Liver (tissue), 9 donors: ENCODE data around the gene HAND2. TPM values are rescaled to one million over a fixed set of nuclear protein-coding genes. Genes with fewer than 3 reads are reported as not detected.

Source experiments
- DNase-seq: peaks from one replicate; pipeline ENCODE4 v3.0.0-alpha.2; 2017; ENCODE audit warnings: low spot score
- H3K27ac ChIP-seq, 2 donors: one replicate each; pipeline ENCODE4 v1.7.0; 2013; ENCODE audit warnings: inconsistent platforms in 2 of 2, low read length in 2 of 2, control low read depth in 1 of 2, low read depth in 1 of 2, mild to moderate bottlenecking in 1 of 2
- H3K27me3 ChIP-seq, 4 donors: one replicate each; pipeline versions ENCODE4 v1.6.1 to v1.7.0; 2013; ENCODE audit warnings: low read length in 3 of 4, inconsistent platforms in 1 of 4, mild to moderate bottlenecking in 1 of 4, moderate library complexity in 1 of 4; ENCODE audit not compliant: control insufficient read depth in 4 of 4, insufficient read depth in 4 of 4
- H3K36me3 ChIP-seq, 4 donors: one replicate each; pipeline versions ENCODE4 v1.6.1 to v1.7.0; 2013; ENCODE audit warnings: low read length in 3 of 4, mild to moderate bottlenecking in 3 of 4, low read depth in 1 of 4, moderate library complexity in 1 of 4; ENCODE audit not compliant: control insufficient read depth in 4 of 4, insufficient read depth in 3 of 4
- H3K4me1 ChIP-seq, 4 donors: one replicate each; pipeline versions ENCODE4 v1.6.1 to v1.7.0; 2013; ENCODE audit warnings: low read length in 3 of 4, mild to moderate bottlenecking in 3 of 4, moderate library complexity in 1 of 4; ENCODE audit not compliant: control insufficient read depth in 4 of 4, insufficient read depth in 4 of 4
- H3K4me3 ChIP-seq, 3 donors: one replicate each; pipeline versions ENCODE4 v1.6.1 to v1.7.0; 2013; ENCODE audit warnings: low read length in 3 of 3, control low read depth in 1 of 3, low read depth in 1 of 3, mild to moderate bottlenecking in 1 of 3
- H3K9ac ChIP-seq, 2 donors: one replicate each; pipeline ENCODE4 v1.7.0; 2013; ENCODE audit warnings: low read length in 2 of 2, mild to moderate bottlenecking in 2 of 2, moderate library complexity in 2 of 2, control low read depth in 1 of 2, low read depth in 1 of 2
- H3K9me3 ChIP-seq, 4 donors: one replicate each; pipeline versions ENCODE4 v1.6.1 to v1.7.0; 2013; ENCODE audit warnings: low read length in 3 of 4; ENCODE audit not compliant: control insufficient read depth in 4 of 4
- ATF3 ChIP-seq: IDR thresholded peaks from 2 replicates; pipeline ENCODE4 v1.6.1; 2016; ENCODE audit warnings: antibody characterized with exemption
- CTCF ChIP-seq: fragments of 150-350 bp; IDR thresholded peaks from 2 replicates; pipeline ENCODE4 v1.5.1; 2017; ENCODE audit warnings: improper control_type of control experiment, low read depth, low read length; ENCODE audit not compliant: missing input control
- EGR1 ChIP-seq, 2 donors: IDR thresholded peaks; 2 replicates each; pipeline ENCODE4 v1.6.1; 2016 to 2018; ENCODE audit warnings: antibody characterized with exemption in 2 of 2, low read depth in 2 of 2
- FOXA1 ChIP-seq: IDR thresholded peaks from 2 replicates; pipeline ENCODE4 v1.6.1; 2016; ENCODE audit warnings: antibody characterized with exemption
- FOXA2 ChIP-seq: IDR thresholded peaks from 2 replicates; pipeline ENCODE4 v1.6.1; 2016; ENCODE audit warnings: antibody characterized with exemption
- GABPA ChIP-seq, 2 donors: IDR thresholded peaks in 1 of 2; conservative IDR thresholded peaks in 1 of 2; 2 replicates each; pipeline ENCODE4 v1.6.1; 2016; ENCODE audit warnings: antibody characterized with exemption in 2 of 2, mild to moderate bottlenecking in 1 of 2, moderate library complexity in 1 of 2
- HNF4A ChIP-seq, 2 donors: conservative IDR thresholded peaks; 2 replicates each; pipeline ENCODE4 v1.6.1; 2016; ENCODE audit warnings: antibody characterized with exemption in 2 of 2, mild to moderate bottlenecking in 2 of 2
- HNF4G ChIP-seq: IDR thresholded peaks from 2 replicates; pipeline ENCODE4 v1.6.1; 2016; ENCODE audit warnings: antibody characterized with exemption
- JUND ChIP-seq, 2 donors: IDR thresholded peaks; 2 replicates each; pipeline ENCODE4 v1.6.1; 2016; ENCODE audit warnings: antibody characterized with exemption in 2 of 2
- MAX ChIP-seq: IDR thresholded peaks from 2 replicates; pipeline ENCODE4 v1.6.1; 2016; ENCODE audit warnings: antibody characterized with exemption
- NR2F2 ChIP-seq: IDR thresholded peaks from 2 replicates; pipeline ENCODE4 v1.6.1; 2016; ENCODE audit warnings: antibody characterized with exemption
- RAD21 ChIP-seq, 2 donors: IDR thresholded peaks; 2 replicates each; pipeline ENCODE4 v1.6.1; 2016; ENCODE audit warnings: antibody characterized with exemption in 2 of 2, mild to moderate bottlenecking in 2 of 2
- REST ChIP-seq: IDR thresholded peaks from 2 replicates; pipeline ENCODE4 v1.6.1; 2016; ENCODE audit warnings: antibody characterized with exemption, mild to moderate bottlenecking
- RXRA ChIP-seq, 2 donors: IDR thresholded peaks; 2 replicates each; pipeline ENCODE4 v1.6.1; 2017 to 2018; ENCODE audit warnings: antibody characterized with exemption in 2 of 2, mild to moderate bottlenecking in 1 of 2
- SP1 ChIP-seq: IDR thresholded peaks from 2 replicates; pipeline ENCODE4 v1.6.1; 2018; ENCODE audit warnings: antibody characterized with exemption, mild to moderate bottlenecking
- TAF1 ChIP-seq: conservative IDR thresholded peaks from 2 replicates; pipeline ENCODE4 v1.6.1; 2016; ENCODE audit warnings: antibody characterized with exemption, mild to moderate bottlenecking
- YY1 ChIP-seq: IDR thresholded peaks from 2 replicates; pipeline ENCODE4 v1.6.1; 2016; ENCODE audit warnings: antibody characterized with exemption, mild to moderate bottlenecking
- ZBTB33 ChIP-seq: IDR thresholded peaks from 2 replicates; pipeline ENCODE4 v1.6.1; 2016; ENCODE audit warnings: antibody characterized with exemption
- WGBS: extraction: QIAGEN DNeasy Blood & Tissue Kit; methylation state at CpG from one replicate; pipeline ENCODE4 v1.1.7; 2013; 5-methylcytosine and 5-hydroxymethylcytosine counted together
- polyA plus RNA-seq, 2 donors: library from polyadenylated mRNA; stranded (reverse) in 1 of 2; unstranded in 1 of 2; fragments of 200-250 nt in 1 of 2; fragments of >200 nt in 1 of 2; fragmentation: Nextera tagmentation in 1 of 2; extraction: Ambion mirVana in 1 of 2; gene quantifications; one replicate each; pipeline versions ENCODE4 v1.2.1 to v1.2.3, GENCODE V29; 2013 to 2015
- total RNA-seq, 2 donors: library from RNA; depleted of rRNA; stranded (reverse); fragments of >200 nt; gene quantifications; one replicate each; pipeline ENCODE4 v1.2.3, GENCODE V29; 2014
- donor health status: healthy.
- donor health status: healthy.
- donor health status: healthy.
- donor health status: healthy.
- donor health status: healthy.

Gene HAND2
- total and polyA plus RNA-seq, 4 donors: 2.1 to 4.7 (median 3.7) TPM

GRCh38 chr4:173522951-173523395, 7.1 kb downstream of the HAND2 start:
- H3K4me3 ChIP-seq: peak overlapping the region in 1 of 3 donors; percentile 34

More at GRCh38 chr4:173522951-173523395, 7.1 kb downstream of the HAND2 start:
- H3K27me3 ChIP-seq: peaks cover 6 to 36% (median 19%) of the 10 kb centered on the region in 4 donors
- peaks cover 6 to 20% (median 13%) of the 10 kb centered on the region in 4 donors for H3K4me1 ChIP-seq
- no peaks in the 10 kb centered on the region for H3K9me3 ChIP-seq
- no peak for DNase-seq
- TF ChIP-seq TAF1: no peak
- TF ChIP-seq ATF3: no peak
- TF ChIP-seq YY1: no peak
- TF ChIP-seq ZBTB33: no peak
- TF ChIP-seq GABPA (IDR thresholded peaks at IDR 0.05 in 1 of 2, conservative IDR thresholded peaks at IDR 0.05 in 1 of 2): no peak
- no peak for TF ChIP-seq EGR1 (IDR thresholded peaks at IDR 0.05; ENCODE audit: low read depth in 2 of 2)
- TF ChIP-seq RAD21 (IDR thresholded peaks at IDR 0.05): no peak
- TF ChIP-seq FOXA1: no peak
- no peak for TF ChIP-seq REST
- no peak for TF ChIP-seq JUND (IDR thresholded peaks at IDR 0.05)
- TF ChIP-seq FOXA2: no peak
- no peak for TF ChIP-seq HNF4A (conservative IDR thresholded peaks at IDR 0.05)
- TF ChIP-seq MAX: no peak
- TF ChIP-seq RXRA (IDR thresholded peaks at IDR 0.05): no peak
- no peak for TF ChIP-seq HNF4G
- no peak for TF ChIP-seq CTCF
- no peak for TF ChIP-seq NR2F2
- TF ChIP-seq SP1: no peak
- no peak overlapping the region for H3K9ac ChIP-seq
- H3K36me3 ChIP-seq: no peaks in the 10 kb centered on the region
- WGBS: 13% methylated on average over 21 of the region's 21 CpGs
- peak overlapping the region; percentile 75 to 79 for H3K27ac ChIP-seq
